ENCODE data around the gene CLSTN1.

Gene CLSTN1

DNA sequence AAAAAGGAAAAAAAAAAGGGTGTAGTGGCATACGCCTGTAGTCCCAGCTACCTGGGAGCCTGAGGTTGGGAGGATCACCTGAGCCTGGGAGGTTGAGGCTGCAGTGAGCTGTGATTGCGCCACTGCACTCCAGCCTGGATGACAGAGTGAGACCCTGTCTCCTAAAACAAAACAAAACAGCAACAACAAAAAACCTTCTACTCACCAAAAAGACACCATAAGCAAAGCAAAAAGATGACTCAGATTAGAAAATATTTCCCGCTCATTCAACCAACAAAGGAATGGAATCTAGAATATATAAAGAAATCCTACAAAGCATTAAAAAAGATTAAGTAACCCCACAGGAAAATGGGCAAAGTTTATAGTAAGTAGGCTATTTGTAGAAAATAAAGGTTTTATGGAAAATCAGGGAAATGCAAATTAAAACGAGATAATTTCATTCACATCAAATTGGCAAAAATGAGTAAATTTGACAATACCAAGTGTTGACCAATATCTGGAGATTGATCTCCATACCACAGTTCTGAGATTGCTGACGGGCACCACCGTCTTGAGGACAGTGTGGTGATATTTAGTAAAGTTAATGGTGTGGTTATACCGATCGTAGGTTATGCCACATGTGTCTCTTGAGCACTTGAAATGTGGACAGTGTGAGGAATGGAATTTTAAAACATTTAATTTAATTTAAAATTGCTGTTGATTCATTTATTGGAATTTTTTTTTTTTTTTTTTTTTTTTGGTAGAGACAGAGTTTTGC, 118.2 kb downstream of the CLSTN1 start:
- H2AFZ ChIP-seq: no peak overlapping the region
- no peak overlapping the region for H3K4me3 ChIP-seq (ENCODE audit: low read depth, low read length)
- no peaks in the 10 kb centered on the region for H3K9me3 ChIP-seq (ENCODE audit: control insufficient read depth, low read length)
- H3K79me2 ChIP-seq: no peaks in the 10 kb centered on the region
- no peak overlapping the region for H3K27ac ChIP-seq
- TF ChIP-seq, protein P1, sequence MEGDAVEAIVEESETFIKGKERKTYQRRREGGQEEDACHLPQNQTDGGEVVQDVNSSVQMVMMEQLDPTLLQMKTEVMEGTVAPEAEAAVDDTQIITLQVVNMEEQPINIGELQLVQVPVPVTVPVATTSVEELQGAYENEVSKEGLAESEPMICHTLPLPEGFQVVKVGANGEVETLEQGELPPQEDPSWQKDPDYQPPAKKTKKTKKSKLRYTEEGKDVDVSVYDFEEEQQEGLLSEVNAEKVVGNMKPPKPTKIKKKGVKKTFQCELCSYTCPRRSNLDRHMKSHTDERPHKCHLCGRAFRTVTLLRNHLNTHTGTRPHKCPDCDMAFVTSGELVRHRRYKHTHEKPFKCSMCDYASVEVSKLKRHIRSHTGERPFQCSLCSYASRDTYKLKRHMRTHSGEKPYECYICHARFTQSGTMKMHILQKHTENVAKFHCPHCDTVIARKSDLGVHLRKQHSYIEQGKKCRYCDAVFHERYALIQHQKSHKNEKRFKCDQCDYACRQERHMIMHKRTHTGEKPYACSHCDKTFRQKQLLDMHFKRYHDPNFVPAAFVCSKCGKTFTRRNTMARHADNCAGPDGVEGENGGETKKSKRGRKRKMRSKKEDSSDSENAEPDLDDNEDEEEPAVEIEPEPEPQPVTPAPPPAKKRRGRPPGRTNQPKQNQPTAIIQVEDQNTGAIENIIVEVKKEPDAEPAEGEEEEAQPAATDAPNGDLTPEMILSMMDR (IDR thresholded peaks at IDR 0.05): no peak
- H3K4me1 ChIP-seq: no peaks in the 10 kb centered on the region
- no peak overlapping the region for H3K9ac ChIP-seq
- H3K36me3 ChIP-seq (ENCODE audit: control insufficient read depth, insufficient read depth, low read length): no peaks in the 10 kb centered on the region
- no peaks in the 10 kb centered on the region for H3K27me3 ChIP-seq (ENCODE audit: control insufficient read depth, insufficient read depth, low read length)
- H3K4me2 ChIP-seq (ENCODE audit: low read length): no peak overlapping the region

DNA sequence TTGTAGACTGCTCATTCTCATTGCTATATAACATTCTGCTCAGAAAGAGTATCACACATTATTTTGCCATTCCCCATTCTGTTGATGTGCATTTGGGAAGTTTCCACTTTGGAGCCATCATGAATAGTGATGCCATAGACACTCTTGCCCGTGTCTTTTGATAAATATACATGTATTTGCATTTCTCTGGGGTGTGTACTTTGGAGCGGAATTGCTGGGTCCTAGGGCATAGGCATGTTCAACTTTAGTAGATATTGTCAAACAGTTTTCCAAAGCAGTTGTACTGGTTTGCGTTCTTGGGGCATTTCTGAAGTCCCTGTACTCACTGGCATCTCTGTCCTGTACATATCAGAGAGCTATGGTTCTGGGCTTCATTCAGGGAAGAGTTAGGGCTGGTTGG, 120.1 kb downstream of the CLSTN1 start:
- H3K36me3 ChIP-seq (ENCODE audit: control insufficient read depth, insufficient read depth, low read length): no peaks in the 10 kb centered on the region
- no peaks in the 10 kb centered on the region for H3K9me3 ChIP-seq (ENCODE audit: control insufficient read depth, low read length)
- H3K4me2 ChIP-seq (ENCODE audit: low read length): no peak overlapping the region
- H3K79me2 ChIP-seq: no peaks in the 10 kb centered on the region
- H3K27me3 ChIP-seq (ENCODE audit: control insufficient read depth, insufficient read depth, low read length): no peaks in the 10 kb centered on the region
- H3K4me3 ChIP-seq (ENCODE audit: low read depth, low read length): no peak overlapping the region
- no peaks in the 10 kb centered on the region for H3K4me1 ChIP-seq
- no peak overlapping the region for H3K27ac ChIP-seq
- TF ChIP-seq, protein P1 (IDR thresholded peaks at IDR 0.05): no peak
- no peak overlapping the region for H3K9ac ChIP-seq
- no peak overlapping the region for H2AFZ ChIP-seq

DNA sequence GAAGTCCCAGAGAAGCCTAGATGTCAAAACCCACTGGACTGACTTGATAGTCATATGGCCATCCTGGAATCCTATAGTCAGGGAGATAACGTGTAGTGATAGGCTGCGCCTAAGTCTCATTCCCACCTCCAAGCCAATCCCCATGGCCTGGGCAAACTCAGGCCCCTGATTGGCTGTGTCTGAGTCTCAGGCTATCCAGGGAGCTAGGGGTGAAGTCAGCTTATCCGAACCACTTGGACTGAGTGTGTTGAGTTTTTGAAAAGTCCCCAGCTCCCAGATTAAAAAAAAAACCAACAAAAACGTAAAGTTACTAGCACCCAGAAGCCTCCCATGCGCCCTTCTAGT, 120.6 kb downstream of the CLSTN1 start:
- H3K27me3 ChIP-seq (ENCODE audit: control insufficient read depth, insufficient read depth, low read length): no peaks in the 10 kb centered on the region
- H3K9ac ChIP-seq: no peak overlapping the region
- no peaks in the 10 kb centered on the region for H3K9me3 ChIP-seq (ENCODE audit: control insufficient read depth, low read length)
- H3K4me3 ChIP-seq (ENCODE audit: low read depth, low read length): no peak overlapping the region
- H3K36me3 ChIP-seq (ENCODE audit: control insufficient read depth, insufficient read depth, low read length): no peaks in the 10 kb centered on the region
- no peak overlapping the region for H2AFZ ChIP-seq
- TF ChIP-seq, protein P1 (IDR thresholded peaks at IDR 0.05): no peak
- no peak overlapping the region for H3K27ac ChIP-seq
- H3K4me2 ChIP-seq (ENCODE audit: low read length): no peak overlapping the region
- H3K79me2 ChIP-seq: no peaks in the 10 kb centered on the region
- no peaks in the 10 kb centered on the region for H3K4me1 ChIP-seq

DNA sequence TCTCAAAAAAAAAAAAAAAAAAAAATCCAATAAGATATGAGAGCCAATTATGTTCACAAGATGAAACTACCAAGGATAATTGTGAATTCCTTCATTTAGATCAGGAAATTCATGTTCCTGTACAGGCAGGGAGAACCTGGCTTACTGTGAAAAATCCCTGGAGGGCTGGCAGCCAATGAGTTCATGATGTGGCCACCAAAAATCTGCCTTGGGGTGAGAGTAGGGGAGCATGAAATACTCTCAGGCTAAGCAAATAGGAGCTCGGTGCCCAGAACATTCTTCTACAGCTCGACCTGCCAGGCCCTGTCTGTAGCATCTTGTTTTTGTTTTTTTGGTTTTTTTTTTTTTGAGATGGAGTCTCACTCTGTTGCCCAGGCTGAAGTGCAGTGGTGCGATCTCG, 122.1 kb downstream of the CLSTN1 start:
- no peaks in the 10 kb centered on the region for H3K4me1 ChIP-seq
- H2AFZ ChIP-seq: no peak overlapping the region
- no peaks in the 10 kb centered on the region for H3K79me2 ChIP-seq
- no peak overlapping the region for H3K27ac ChIP-seq
- no peaks in the 10 kb centered on the region for H3K36me3 ChIP-seq (ENCODE audit: control insufficient read depth, insufficient read depth, low read length)
- no peak overlapping the region for H3K9ac ChIP-seq
- H3K4me3 ChIP-seq (ENCODE audit: low read depth, low read length): no peak overlapping the region
- TF ChIP-seq, protein P1 (IDR thresholded peaks at IDR 0.05): no peak
- H3K4me2 ChIP-seq (ENCODE audit: low read length): no peak overlapping the region
- H3K9me3 ChIP-seq (ENCODE audit: control insufficient read depth, low read length): no peaks in the 10 kb centered on the region
- no peaks in the 10 kb centered on the region for H3K27me3 ChIP-seq (ENCODE audit: control insufficient read depth, insufficient read depth, low read length)

DNA sequence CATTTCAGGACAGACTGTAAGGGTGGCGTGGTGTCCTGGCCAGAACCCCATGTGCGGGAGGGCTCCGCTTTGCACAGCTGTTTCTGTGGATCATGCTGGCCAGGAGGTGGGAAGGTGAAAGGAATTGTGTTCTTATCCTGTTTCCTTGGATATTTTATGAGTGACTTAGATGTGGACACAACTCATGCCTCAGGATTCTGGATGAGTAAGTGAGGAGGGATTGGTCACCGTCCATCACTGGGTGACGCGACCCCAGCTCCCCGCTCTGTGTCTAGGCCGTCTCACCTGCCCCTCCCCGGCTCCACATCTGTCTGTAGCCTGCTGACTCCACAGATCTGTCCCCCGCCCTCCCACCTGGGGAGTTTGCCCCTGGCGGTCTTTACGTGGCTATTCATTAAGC, 123.4 kb downstream of the CLSTN1 start:
- Histone ChIP-seq H3K36me3 (ENCODE audit: control insufficient read depth, insufficient read depth, low read length) (no peaks in the 10 kb centered on the region), H2AFZ (no peak overlapping the region), H3K79me2 (no peaks in the 10 kb centered on the region), H3K27ac (no peak overlapping the region), H3K9ac (no peak overlapping the region), H3K4me2 (ENCODE audit: low read length) (no peak overlapping the region), H3K9me3 (ENCODE audit: control insufficient read depth, low read length) (no peaks in the 10 kb centered on the region), H3K4me3 (ENCODE audit: low read depth, low read length) (no peak overlapping the region), H3K4me1 (no peaks in the 10 kb centered on the region), H3K27me3 (ENCODE audit: control insufficient read depth, insufficient read depth, low read length) (no peaks in the 10 kb centered on the region)
- TF ChIP-seq, protein P1 (IDR thresholded peaks at IDR 0.05): no peak

Measured in parathyroid adenoma (tissue), 2 donors.